Fibroblast of lung (primary cell): ENCODE measurements around the gene HIVEP3. TPM values are rescaled to one million over a fixed set of nuclear protein-coding genes. Genes with fewer than 3 reads are reported as not detected.

ENCODE experiments used
- DNase-seq, 2 donors: peaks; one replicate each; pipeline versions ENCODE4 v3.0.0 to v3.0.0-alpha.2; 2010; ENCODE audit warnings: low read depth in 2 of 2
- H2AFZ ChIP-seq: 2 replicates; pipeline ENCODE4 v1.5.1; 2012; ENCODE audit warnings: low read length, control low read depth, inconsistent platforms
- H3K27ac ChIP-seq: 2 replicates; pipeline ENCODE4 v1.5.1; 2011; ENCODE audit warnings: low read length, control low read depth; ENCODE audit not compliant: insufficient read depth
- H3K27me3 ChIP-seq: 2 replicates; pipeline ENCODE4 v1.5.1; 2011; ENCODE audit warnings: mild to moderate bottlenecking, low read length; ENCODE audit not compliant: control insufficient read depth, insufficient read depth
- H3K36me3 ChIP-seq: 2 replicates; pipeline ENCODE4 v1.5.1; 2011; ENCODE audit warnings: low read length; ENCODE audit not compliant: control insufficient read depth, insufficient read depth
- H3K4me1 ChIP-seq: 2 replicates; pipeline ENCODE4 v1.5.1; 2011; ENCODE audit warnings: low read length; ENCODE audit not compliant: control insufficient read depth, insufficient read depth; ENCODE audit errors: extremely low read depth
- H3K4me2 ChIP-seq: 2 replicates; pipeline ENCODE4 v1.5.1; 2011; ENCODE audit warnings: low read length, control low read depth; ENCODE audit not compliant: insufficient read depth; ENCODE audit errors: extremely low read depth
- H3K4me3 ChIP-seq, 4 experiments: fragments of 200-600 bp in 1 of 4; sonication (generic) in 1 of 4; replicated peaks in 1 of 4; 2 replicates each; pipeline ENCODE4 v1.5.1; 2011 to 2016; ENCODE audit warnings: low read length in 4 of 4, low read depth in 3 of 4, mild to moderate bottlenecking in 3 of 4, control low read depth in 2 of 4, inconsistent platforms in 1 of 4, mixed read lengths in 1 of 4; ENCODE audit not compliant: insufficient read depth in 1 of 4; ENCODE audit errors: control extremely low read depth in 1 of 4
- H3K79me2 ChIP-seq: 2 replicates; pipeline ENCODE4 v1.5.1; 2012; ENCODE audit warnings: mild to moderate bottlenecking, low read length, inconsistent platforms; ENCODE audit not compliant: control insufficient read depth, insufficient read depth
- H3K9ac ChIP-seq: 2 replicates; pipeline ENCODE4 v1.5.1; 2011; ENCODE audit warnings: mild to moderate bottlenecking, low read length, control low read depth; ENCODE audit not compliant: insufficient read depth
- H3K9me3 ChIP-seq: 2 replicates; pipeline ENCODE4 v1.5.1; 2012; ENCODE audit warnings: low read depth, low read length; ENCODE audit not compliant: control insufficient read depth, insufficient read depth
- H4K20me1 ChIP-seq: 2 replicates; pipeline ENCODE4 v1.5.1; 2011; ENCODE audit warnings: low read length; ENCODE audit not compliant: control insufficient read depth, insufficient read depth; ENCODE audit errors: extremely low read depth
- EZH2 ChIP-seq: IDR thresholded peaks from 2 replicates; pipeline ENCODE4 v1.5.1; 2012; ENCODE audit warnings: low read length, control low read depth, mild to moderate bottlenecking; ENCODE audit errors: missing control alignments
- polyA plus RNA-seq, 2 donors: library from polyadenylated mRNA; depleted of rRNA in 1 of 2; stranded (reverse) in 1 of 2; unstranded in 1 of 2; fragments of >200 nt; gene quantifications; 2 replicates each; pipeline ENCODE4 v1.2.1, GENCODE V29; 2011 to 2012; ENCODE audit warnings: missing spikeins in 1 of 2
- total RNA-seq: library from RNA; depleted of rRNA; stranded (reverse); fragments of >200 nt; gene quantifications from 2 replicates; pipeline ENCODE4 v1.2.1, GENCODE V29; 2014
- TF ChIP-seq, protein P1 (sequence below), 2 donors: IDR thresholded peaks in 1 of 2; conservative IDR thresholded peaks in 1 of 2; 1 replicate in 1 of 2; 2 replicates in 1 of 2; pipeline ENCODE4 v1.5.1; 2011 to 2012; ENCODE audit warnings: low read length in 2 of 2, control low read depth in 1 of 2, inconsistent platforms in 1 of 2, low read depth in 1 of 2, mild to moderate bottlenecking in 1 of 2

Gene HIVEP3
- total and polyA plus RNA-seq, 2 donors (not counting 1 experiment from before 2014, with no cell fraction given) = 0.83 to 3.2 TPM

DNA sequence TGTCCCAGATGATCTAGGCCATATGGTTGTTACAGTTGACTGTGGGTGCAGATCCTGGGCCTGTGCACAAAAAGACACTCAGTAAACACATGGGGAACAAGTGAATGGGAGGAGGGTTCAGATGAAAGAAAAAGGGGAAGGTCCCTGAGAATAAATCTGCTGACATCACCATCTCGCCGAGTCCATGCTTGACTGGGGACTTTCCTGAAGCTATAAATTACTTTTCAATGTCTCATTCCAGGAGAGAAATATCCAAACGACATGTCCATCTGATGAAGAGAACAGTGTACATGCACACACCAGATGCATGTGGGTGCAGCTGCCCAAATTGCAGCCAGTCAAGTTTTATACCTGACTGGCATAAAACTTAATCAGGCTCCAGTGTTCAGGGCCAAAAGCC is 109.0 kb downstream of the HIVEP3 start:
- Histone ChIP-seq H3K27ac (no peak overlapping the region), H3K79me2 (no peaks in the 10 kb centered on the region), H2AFZ (no peak overlapping the region), H3K9ac (no peak overlapping the region), H3K27me3 (no peaks in the 10 kb centered on the region), H3K9me3 (no peaks in the 10 kb centered on the region), H3K36me3 (no peaks in the 10 kb centered on the region), H3K4me3 (no peak overlapping the region), H3K4me2 (no peak overlapping the region), H3K4me1 (peaks cover 5% of the 10 kb centered on the region), H4K20me1 (no peaks in the 10 kb centered on the region)
- no peak for TF ChIP-seq EZH2
- TF ChIP-seq, protein P1, sequence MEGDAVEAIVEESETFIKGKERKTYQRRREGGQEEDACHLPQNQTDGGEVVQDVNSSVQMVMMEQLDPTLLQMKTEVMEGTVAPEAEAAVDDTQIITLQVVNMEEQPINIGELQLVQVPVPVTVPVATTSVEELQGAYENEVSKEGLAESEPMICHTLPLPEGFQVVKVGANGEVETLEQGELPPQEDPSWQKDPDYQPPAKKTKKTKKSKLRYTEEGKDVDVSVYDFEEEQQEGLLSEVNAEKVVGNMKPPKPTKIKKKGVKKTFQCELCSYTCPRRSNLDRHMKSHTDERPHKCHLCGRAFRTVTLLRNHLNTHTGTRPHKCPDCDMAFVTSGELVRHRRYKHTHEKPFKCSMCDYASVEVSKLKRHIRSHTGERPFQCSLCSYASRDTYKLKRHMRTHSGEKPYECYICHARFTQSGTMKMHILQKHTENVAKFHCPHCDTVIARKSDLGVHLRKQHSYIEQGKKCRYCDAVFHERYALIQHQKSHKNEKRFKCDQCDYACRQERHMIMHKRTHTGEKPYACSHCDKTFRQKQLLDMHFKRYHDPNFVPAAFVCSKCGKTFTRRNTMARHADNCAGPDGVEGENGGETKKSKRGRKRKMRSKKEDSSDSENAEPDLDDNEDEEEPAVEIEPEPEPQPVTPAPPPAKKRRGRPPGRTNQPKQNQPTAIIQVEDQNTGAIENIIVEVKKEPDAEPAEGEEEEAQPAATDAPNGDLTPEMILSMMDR (conservative IDR thresholded peaks at IDR 0.05 in 1 of 2, IDR thresholded peaks at IDR 0.05 in 1 of 2; ENCODE audit: low read depth in 1 of 2, low read length in 2 of 2) = no peak
- no peak for DNase-seq

DNA sequence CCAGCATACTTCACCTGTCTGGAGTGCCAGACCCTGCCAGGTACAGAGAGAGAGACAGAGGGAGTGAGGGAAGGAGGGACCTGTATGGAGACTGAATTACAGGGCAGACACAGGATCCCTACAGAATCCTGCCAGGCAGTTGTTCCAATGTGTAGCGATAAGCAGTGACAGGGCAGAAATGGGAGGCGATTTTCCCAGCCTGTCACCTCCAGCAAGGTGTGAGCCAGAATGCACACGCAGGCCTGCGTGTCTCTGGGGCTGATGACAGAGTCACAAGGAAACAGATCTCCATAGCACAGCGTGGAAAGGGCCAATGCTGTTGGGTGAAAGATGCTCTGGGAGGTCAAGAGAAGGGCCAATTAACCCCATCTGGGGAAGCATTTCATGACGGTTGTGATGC is 111.3 kb downstream of the HIVEP3 start:
- Histone ChIP-seq H3K27me3 (no peaks in the 10 kb centered on the region), H3K4me3 (no peak overlapping the region), H3K4me1 (peaks cover 5% of the 10 kb centered on the region)

DNA sequence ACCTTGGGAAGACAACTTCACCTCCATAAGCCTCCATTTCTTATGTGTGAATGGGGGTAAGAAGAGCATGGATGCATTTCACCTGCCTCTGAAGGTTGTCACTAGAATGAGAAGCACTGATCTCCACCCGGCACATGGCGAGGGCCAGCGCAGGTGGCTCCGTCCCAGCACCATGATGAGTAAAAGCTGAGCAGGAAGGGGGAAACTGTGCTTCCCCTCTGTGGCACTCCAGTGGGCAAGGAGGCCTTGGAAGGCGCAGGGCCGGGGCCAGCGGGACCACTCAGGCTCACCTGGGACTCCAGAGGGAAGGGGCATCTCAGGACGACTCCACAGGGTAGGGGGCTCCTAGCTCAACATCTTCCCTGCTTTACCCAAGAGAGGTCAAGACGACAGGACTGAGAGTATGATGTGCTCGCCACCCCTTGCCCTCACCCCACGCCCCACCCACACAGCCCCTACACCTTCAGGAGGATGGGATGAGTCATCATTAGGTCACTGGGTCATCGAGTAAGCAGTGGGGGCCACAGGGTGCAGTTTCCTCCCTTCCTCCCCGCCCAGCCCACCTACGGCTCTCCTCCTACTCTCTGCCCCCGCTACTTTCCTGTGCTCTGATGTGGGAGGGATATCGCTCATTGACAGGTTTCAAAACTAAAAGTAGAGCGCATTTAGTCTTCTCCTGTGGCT is 112.1 kb downstream of the HIVEP3 start:
- Histone ChIP-seq H3K9me3 (no peaks in the 10 kb centered on the region), H2AFZ (no peak overlapping the region), H3K36me3 (no peaks in the 10 kb centered on the region), H4K20me1 (no peaks in the 10 kb centered on the region), H3K4me1 (peaks cover 3% of the 10 kb centered on the region), H3K9ac (no peak overlapping the region), H3K27ac (no peak overlapping the region), H3K4me2 (no peak overlapping the region), H3K27me3 (no peaks in the 10 kb centered on the region), H3K4me3 (no peak overlapping the region), H3K79me2 (no peaks in the 10 kb centered on the region)
- DNase-seq = no peak
- TF ChIP-seq, protein P1 (conservative IDR thresholded peaks at IDR 0.05 in 1 of 2, IDR thresholded peaks at IDR 0.05 in 1 of 2; ENCODE audit: low read depth in 1 of 2, low read length in 2 of 2) = no peak
- TF ChIP-seq EZH2 = no peak

More for the DNA sequence above, 111.3 kb downstream of the HIVEP3 start:
- DNase-seq = no peak
- TF ChIP-seq, protein P1 (conservative IDR thresholded peaks at IDR 0.05 in 1 of 2, IDR thresholded peaks at IDR 0.05 in 1 of 2; ENCODE audit: low read depth in 1 of 2, low read length in 2 of 2) = no peak
- TF ChIP-seq EZH2 = no peak
- Histone ChIP-seq H3K9me3 (no peaks in the 10 kb centered on the region), H4K20me1 (no peaks in the 10 kb centered on the region), H3K79me2 (no peaks in the 10 kb centered on the region), H3K36me3 (no peaks in the 10 kb centered on the region), H3K9ac (no peak overlapping the region), H3K4me2 (no peak overlapping the region), H3K27ac (no peak overlapping the region), H2AFZ (no peak overlapping the region)
